ENCODE measurements around the gene IGF2BP2.

The IGF2BP2 gene

DNA sequence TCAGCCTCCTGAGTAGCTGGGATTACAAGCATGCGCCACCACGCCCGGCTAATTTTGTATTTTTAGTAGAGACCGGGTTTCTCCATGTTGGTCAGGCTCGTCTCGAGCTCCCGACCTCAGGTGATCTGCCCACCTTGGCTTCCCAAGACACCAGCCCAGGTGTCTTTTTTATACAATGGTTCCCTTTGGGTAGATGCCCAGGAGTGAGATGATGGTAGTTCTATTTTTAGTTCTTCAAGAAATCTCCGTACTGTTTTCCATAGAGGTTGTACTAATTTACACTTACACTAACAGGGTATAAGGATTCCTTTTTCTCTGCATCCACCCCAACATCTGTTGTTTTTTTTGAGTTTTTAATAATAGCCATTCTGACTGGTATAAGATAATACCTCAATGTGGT lies 94.3 kb downstream of the IGF2BP2 start:
- DNase-seq: no peak

DNA sequence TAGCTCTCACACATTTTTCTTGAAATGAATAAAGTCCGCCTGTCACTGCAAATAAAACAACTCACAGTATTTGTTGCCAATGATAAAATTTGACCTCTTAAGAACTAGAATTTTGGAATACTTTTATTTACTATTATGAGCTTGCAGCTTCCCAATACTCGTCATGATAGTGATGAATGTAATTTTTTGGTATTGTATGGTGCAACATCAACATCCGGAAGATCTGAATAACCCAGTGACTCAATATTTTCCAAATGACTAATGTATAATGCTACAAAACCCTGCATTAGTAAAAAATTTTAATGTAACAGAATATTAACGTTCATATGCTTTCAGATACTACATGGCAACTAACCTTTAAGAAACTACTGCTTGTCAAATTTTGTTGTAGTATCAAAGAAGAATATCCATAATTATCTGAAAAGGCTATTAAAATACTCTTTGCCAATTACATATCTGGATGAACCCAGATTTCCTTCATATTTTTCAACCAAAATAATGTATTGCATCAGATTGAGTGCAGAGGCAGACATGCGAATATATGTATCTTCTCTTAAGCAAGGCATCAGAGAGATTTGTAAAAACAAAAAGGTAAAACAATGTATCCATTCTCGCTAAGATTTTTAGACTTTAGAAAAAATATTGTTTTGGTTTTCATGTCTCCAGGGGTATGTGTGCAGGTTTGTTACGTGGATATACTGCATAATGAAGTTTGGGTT lies 95.3 kb downstream of the IGF2BP2 start:
- DNase-seq: no peak

DNA sequence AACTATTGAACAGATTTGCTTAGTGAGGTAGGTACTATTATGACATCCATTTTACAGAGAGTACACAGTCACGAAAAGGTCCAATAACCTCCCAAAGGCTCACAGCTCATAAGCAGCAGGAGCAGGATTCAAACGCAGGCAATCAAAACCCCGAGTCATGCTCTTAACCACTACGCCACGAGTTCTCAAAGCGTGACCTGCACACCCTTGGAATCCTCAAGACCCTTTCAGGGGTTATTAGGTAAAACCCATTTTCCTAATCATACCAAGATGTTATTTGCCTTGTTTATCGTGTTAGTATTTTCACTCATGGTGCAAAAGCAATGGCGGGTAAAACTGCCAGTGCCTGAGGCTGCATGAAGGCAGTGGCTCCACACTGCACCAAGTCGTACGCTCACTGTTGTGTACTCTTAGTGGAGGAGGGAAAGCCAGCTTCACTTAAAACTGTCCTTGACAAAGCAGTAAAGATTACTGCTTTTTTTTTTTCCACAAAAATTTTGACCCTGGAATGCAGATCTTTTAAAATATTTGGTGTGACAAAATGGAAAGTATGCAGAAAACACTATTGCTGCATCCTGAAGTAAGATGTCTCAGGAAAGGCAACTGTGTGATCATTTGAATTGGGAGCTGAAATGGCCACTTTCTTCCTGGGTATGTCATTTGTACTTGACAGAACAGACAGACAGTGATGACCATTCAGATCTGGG lies 96.1 kb downstream of the IGF2BP2 start:
- no peak for DNase-seq

DNA sequence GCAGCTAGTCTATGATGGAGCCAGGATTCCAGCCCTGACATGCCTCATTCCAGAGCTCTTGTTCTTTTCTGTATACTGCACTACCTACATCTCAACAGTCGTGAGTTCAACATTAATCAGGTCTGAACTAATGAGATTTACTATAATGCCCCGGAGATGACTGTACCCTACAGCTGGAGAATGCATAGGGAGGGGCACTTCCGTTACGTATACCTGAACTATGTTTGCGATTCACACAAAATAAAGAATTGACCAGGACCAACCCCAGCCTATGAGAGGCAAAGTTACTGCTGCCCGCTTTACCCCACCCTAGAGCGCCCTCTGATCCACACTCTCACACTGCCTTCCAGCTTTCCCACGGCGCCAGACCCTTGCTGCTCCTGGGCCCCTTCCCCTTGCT lies 97.0 kb downstream of the IGF2BP2 start:
- no peak for DNase-seq

DNA sequence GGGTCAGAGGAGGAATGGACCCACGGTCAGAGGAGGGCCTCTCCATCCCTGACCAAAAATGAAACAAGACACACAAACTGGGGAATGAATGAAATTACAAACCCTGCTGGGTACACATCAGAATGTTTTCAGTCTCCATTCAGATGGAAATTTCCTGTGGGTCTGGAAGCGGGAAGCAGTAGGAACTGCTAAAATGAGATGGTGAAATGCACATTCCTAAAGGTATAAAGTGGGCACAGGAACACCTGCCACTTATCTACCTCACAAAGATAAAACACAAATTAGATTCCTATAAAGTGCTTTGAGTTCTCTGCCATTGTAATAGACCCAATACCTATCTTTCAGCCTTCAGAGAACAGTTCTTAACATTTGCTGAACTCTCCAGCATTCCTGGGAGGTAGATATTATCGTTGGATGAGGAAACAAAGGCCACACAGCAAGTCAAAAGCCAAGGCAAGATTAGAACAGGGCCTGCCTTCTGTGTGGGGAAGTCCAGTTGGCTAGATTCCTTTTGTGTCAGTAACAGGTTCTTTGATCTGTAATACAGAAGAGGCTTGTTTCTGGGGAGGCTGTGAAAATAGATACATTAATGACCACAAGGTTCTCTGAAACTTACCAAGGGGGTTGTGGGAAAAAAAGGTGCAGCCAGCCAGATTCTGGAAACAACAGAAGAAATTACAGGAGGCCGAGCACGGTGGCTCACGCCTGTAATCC lies 98.4 kb downstream of the IGF2BP2 start:
- DNase-seq: no peak

DNA sequence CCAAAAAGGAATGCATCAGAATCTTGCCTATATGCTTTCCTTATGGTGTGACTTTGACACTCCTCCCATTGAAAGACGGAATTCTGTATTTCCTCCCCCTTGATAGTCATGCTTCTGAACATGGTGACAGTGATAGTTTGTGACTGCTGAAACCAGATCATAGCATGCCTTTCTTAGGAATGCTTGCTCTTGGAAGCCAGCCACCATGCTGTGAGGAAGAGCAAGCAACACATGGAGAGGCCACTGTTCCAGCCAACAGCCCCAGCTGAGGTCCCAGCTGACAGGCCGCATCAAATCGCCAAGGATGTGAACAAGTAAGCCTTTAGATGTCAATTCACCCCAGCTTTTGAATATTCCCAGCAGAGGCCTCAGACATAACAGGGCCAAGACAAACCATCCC lies 100.1 kb downstream of the IGF2BP2 start:
- DNase-seq: no peak

DNA sequence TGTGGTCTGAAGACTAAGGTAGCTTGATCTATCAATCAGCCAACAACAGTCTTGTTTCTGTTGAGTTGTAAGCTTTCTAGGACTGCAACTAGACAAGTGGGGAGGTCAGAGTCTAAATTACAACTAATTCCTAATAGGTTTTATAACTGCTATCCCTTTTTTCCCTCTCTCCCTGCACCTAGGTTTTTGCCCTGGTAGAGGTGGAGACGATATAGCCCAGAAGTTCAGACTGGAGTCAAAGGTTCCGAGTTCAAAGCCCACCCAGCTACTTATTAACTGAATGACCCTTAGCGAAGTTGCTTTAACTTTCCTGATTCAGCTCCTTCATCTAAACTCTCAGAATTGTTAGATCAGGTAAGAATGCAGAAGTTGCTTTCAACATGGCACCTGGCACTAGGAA lies 100.6 kb downstream of the IGF2BP2 start:
- no peak for DNase-seq

DNA sequence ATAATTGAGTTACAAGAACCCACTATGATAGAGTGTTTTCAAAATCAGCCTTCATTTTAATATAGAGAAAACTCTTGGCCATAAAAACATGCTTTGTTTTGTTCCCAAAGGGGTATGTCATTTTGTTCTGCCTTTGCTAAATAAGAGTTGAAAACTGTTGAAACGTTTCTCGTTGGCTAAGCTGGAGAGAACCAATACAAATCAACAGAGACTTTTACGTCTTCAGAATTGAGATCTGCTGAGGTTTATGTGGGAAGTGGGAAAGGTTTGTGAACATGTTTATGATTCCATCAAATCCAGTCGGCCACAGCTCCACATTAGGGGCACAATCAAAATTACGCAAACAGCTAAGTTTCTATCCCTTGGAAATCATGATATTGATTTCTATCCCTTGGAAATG lies 102.0 kb downstream of the IGF2BP2 start:
- no peak for DNase-seq

DNA sequence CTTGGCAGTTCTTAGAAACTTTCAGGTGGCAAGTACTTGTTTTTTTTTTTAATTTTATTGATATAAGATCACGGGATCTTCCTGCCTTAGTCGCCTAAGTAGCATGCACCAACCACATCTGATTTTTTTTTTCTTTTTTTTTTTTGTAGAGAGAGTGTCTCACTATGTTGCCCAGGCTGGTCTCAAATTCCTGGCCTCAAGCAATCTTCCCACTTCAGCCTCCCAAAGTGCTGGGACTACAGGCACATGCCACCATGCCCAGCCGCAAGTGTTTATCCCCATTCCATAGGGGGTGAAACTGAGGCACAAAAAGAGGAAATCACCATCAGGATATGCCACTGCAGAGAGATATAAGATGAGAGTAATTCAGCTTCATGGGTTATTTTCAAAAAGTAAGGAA lies 102.9 kb downstream of the IGF2BP2 start:
- DNase-seq: no peak

DNA sequence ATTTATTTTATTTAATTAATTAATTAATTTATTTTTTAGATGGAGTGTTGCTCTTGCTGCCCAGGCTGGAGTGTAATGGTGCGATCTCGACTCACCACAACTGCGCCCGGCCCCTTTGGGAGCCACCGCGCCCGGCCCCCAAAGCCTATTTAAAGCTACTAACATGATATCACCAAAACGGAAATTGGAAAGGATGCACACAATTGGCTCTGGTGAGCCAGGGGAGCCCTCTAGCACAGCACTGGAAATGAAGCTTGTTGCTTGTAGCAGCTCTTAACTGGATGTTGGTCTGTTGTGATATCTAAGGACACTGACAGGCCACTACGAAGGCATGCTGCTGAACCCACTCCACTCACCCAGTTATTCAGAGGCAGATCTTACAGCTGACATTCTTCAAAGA lies 104.5 kb downstream of the IGF2BP2 start:
- DNase-seq: no peak

DNA sequence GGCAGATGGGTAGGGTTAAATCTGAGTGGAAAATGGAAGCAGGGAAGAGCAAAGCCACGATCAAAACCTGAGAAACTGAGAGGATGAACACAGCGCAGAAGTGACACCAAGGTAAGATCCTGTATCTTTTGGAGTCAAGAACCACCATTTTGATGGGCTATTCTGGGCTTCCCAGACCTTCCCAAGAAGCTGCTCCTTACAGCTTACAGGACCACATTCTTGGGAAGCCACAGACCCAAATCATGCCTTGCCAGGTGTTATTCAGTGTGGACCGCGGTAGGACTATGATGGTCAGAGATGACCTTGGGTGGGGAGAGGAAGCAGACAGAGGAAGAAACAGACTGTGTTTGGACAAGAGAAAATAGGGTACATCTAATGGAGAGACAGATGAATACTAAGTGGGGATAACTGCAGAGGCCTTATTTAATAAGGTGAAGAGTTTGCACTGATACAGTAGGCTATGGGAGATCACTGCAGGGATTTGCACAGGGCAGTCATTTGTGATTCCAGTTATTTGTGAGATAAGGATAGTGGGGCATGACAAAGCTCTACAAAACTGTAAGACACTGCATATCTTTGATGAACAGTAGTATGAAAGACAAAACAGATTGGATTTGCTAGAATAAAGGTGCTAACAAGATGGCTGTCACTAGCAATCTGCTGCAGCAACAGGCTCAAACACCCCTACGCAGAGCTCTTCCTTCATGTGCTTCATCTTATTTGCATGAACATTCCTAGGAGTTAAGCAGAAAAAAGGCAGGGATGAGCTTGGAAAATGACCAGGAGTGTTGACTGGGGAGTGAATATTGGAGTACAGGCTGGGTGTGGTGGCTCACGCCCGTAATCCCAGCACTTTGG lies 105.9 kb downstream of the IGF2BP2 start:
- no peak for DNase-seq

DNA sequence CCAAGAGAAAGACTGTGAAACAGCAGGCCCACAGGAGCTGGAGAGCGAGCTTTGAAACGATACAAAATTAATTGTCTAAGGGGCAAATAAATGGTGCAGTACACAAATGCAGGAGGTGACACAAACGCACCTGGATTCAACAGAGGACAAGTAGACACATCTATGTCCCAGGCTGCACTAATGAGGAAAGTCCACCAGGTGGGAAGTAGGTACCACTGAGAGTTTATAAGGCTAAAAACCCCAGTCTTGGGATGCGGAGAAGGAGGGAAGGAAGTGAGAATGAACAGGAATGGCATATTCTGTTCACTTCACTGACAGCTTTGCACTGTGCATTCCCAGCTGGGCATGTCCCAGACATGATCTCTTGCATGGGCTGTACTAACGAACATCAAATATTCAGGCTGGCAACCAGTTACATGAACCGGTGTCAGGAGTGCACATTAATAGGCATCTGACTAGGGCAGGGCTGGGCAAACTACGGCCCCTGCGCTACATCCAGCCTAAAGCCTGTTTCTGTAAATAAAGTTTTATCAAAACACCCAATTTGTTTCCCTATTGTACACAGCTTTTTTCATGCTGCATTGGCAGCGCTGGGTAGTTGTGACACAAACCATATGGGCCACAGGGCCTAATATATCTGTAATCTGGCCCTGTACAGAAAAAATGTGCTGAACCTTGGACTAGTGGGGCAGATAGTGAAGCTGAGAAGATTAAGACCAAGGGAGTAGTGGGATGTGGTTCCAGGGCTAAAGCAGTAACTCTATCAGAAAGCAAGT lies 107.0 kb downstream of the IGF2BP2 start:
- no peak for DNase-seq

DNA sequence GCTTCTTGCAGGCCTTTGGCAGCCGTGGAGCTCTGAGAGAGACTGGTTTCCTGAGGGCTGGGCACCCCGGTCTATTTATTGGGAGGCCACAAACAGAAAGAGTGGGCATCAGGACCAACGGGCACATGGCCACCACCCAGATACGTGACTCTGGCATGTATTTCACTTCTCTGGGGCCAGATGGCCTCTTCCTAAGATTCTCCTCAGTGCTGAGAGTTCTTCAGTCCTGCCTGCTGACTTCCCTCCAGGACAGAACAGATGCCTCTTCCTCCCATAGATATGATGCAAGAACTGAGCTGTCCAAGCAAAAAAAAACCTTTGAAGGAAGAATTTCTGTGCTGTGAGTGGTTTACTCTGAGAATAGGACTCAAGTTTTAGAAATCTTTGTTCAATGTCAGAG lies 107.7 kb downstream of the IGF2BP2 start:
- no peak for DNase-seq

DNA sequence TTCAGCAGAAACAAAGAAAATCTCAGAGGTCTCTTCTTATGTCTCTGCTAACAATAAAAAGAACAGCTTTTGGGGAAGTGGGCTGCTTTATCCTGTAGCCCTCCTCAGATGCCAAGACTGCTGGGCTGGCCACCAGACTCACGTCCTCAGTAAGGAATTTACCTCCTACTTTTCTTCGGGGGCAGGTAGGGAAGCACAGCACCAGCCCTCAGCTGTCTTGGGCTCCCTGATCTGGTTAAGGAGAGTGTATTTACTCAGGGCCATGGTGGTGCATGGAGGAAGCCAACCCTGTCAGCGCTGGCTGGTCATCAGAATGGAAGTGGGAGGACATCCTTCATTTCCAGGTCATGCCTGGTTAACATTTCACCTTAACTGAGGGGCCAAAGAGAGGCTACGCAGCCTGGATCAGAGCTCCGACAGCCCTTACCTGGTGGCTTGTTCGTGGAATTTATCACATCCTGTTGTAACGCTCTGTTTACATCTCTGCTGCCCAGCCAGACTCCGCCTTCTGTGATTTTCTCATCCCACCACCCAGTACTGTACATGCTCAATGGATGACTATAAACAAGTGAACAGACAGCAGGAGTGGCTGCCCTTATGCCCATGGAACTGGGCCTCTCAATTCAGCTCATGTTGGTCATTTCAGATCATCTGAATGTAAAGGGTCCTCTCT lies 108.3 kb downstream of the IGF2BP2 start:
- peak; percentile 11 for DNase-seq

DNA sequence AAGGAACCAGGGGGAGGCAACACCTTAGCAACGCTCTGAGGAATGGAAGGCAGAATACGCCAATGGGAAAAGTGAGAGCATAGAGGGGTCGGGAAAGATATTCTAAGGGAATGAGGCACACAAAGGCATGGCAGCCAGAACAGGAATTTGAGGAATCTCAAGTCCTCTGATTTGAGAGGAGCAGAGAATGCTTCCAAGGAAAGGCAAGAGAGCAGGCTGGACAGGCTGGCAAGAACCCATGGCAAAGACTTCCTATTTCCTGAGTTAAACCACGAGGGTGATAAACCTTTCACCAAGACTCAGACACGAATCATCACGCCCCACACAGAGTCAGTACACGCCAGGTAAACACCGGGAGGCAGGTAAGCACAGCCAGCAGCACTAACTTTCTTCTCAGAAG lies 109.8 kb downstream of the IGF2BP2 start:
- DNase-seq: no peak

DNA sequence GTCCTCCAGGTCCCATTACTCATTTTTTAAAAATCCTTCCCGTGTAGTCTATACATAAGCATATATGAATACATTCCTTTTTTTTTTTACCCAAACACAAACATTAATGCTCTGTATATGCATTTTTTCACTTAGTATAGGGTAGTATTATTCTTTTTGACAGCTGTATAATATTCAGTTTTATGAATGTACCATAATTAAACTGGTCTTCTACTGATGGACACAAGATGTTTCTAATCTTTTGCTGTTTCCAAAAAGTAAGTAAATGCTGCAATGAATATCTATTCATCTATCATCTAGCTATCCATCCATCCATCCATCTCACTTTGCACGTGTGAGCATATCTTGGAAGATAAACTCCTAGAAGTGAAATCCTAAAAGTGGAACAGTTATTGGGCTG lies 110.8 kb downstream of the IGF2BP2 start:
- DNase-seq: no peak

DNA sequence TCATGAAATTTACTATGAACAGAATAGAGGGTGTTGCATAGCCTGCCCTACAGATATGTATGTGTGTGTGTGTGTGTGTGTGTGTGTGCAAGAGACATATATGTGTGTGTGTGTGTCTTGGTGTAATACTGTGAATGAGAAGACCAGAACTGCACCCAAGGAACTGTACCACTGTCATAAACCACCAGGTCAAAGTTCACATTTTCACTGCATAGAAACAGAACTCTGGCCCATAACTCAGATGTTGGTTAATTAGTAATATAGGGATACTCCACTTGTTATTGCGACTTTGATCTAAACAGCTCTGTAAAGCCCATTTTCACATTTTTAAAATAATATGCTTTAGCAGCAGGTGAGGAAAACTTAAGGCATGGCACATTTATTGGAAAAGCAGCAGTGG lies 111.8 kb downstream of the IGF2BP2 start:
- no peak for DNase-seq

DNA sequence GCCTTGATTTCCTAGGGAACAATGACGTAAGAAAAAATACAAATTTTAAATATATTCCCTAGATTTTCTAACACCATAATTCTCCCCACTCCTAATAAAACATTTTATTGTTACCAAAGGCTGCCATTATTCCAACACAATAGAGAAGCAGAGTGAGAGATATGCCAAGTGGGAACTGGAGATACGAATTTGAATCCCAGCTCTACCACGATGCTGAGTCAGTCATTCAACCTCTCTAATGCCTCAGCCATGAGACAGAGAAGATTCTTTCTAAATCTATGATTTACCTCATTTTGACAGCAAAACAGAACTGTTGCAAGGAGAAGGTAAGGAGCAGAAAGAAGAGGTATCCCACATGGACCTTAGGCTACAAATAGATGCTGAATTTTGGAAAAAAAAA lies 112.5 kb downstream of the IGF2BP2 start:
- no peak for DNase-seq

DNA sequence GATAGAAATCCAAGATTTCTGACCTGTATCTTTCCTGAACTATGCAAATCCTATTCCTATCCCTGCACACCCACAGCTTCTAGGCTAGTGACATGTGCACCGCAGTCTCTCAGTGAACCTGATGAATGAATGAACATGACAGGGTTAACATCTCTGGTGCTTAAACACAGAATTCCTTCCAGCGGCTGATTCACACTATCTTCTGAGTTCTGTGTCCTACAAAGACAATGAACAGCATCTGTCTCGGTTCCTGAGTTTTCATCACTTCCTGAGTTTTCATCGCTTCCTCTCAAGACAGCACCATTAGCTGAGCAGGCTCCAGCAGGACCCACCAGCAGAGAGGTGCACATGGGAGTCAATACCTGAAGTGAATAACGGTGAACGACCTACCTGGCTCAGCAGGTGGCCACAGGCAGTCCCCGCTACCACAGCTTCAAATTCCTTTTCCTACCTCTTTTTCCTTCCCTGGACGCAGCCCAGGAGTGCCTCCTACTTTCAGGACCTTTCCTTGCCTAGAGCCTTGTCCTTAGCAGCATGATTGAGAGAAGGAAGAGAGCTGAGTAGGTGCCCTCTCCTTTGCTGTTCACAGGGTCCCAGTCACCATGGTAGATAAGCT lies 113.5 kb downstream of the IGF2BP2 start:
- no peak for DNase-seq

DNA sequence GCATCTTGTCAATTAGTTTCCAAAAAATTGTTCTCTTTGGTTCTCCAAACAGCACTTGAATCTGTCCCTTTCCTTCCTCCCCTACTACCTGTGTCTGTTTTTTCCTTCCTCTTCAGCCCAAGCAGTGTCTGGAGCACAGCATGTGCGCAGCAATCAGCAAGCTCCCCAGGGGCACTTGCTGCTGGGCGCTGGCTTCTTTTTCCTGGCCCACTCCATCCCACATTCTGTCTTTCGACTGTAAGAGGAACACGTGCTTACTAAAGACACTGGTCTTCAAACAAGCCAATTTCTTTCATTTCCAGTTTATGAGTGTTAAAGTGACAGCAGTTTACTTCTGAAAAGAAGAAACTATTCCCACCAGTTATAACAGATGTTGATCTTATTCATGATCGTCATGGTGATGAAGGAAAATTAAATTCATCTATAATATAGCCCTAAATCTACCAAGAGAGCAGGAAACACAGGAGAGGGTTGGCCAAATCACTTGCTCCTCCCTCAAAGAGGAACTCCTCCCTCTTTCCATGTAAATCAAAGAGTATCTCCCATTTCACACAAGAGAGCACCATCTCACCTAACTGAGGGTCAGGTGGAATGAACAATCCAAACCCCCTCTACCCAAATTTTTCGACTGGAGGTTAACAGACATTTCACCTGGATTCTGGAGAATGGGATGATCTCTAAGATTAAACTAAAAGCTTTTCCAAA lies 115.4 kb downstream of the IGF2BP2 start:
- DNase-seq: no peak

DNA sequence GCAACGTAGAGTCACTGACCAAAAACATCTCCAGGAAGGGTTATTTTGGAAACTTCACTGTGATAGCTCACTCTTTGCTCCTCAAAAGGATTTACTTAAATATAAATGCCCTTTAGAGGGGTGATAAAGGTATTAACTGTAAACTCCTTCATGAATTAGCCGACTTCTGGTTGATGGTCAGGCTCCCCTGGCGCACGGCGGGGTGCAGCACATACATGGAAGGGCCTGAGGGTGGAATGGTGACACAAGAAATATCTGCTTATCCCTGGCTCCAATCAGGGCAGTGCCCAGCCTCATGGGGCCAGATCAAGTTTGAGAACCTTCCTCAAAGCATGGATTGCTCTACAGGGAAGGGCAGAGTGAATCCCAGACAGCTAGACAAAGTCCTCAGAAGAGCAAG lies 116.5 kb downstream of the IGF2BP2 start:
- no peak for DNase-seq

Data from NCI-H510A (cell line).